Measurements from ENCODE around the gene PCDH17.

DNA sequence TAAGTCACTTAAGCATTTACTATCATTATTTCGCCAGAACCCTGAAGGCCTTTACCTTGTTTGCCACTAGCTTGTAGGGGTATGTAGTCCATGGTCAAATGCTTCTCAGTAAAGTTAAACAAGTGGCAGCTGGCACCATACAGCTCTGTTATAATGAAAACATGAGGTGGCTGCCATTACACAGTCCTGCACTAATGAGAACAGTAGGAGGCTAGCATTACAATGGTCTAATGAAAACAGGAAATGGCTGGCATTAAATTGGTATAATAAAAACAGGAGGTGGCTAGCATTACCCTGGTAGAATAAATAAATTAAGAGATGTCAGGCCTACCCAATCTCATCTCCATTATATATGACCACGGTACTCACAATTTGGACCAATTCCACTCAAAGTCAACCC, 107.5 kb downstream of the PCDH17 start:
- TF ChIP-seq POLR2A (IDR thresholded peaks at IDR 0.05) (no peak), POLR2AphosphoS5 (IDR thresholded peaks at IDR 0.05) (no peak)
- TF ChIP-seq, protein P1, sequence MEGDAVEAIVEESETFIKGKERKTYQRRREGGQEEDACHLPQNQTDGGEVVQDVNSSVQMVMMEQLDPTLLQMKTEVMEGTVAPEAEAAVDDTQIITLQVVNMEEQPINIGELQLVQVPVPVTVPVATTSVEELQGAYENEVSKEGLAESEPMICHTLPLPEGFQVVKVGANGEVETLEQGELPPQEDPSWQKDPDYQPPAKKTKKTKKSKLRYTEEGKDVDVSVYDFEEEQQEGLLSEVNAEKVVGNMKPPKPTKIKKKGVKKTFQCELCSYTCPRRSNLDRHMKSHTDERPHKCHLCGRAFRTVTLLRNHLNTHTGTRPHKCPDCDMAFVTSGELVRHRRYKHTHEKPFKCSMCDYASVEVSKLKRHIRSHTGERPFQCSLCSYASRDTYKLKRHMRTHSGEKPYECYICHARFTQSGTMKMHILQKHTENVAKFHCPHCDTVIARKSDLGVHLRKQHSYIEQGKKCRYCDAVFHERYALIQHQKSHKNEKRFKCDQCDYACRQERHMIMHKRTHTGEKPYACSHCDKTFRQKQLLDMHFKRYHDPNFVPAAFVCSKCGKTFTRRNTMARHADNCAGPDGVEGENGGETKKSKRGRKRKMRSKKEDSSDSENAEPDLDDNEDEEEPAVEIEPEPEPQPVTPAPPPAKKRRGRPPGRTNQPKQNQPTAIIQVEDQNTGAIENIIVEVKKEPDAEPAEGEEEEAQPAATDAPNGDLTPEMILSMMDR (IDR thresholded peaks at IDR 0.05) = no peak
